ENCODE data around the gene IRF7. TPM values are rescaled to one million over a fixed set of nuclear protein-coding genes. Genes with fewer than 3 reads are reported as not detected.

IRF7 gene
- total RNA-seq, 1 experiment from 2014 or later = 80.8 TPM

GRCh38 chr11:616320-617198 is 809 bp upstream of the IRF7 start:
- peak overlapping the region; percentile 79; the same call in 1 of the 2 replicates for H3K4me3 ChIP-seq (ENCODE audit: low read length)
- TF ChIP-seq EZH2 (IDR thresholded peaks at IDR 0.05; ENCODE audit: low read length, unreplicated experiment) = no peak
- no peak for TF ChIP-seq EZH2phosphoT487 (IDR thresholded peaks at IDR 0.05; ENCODE audit: borderline replicate concordance, low read length)
- TF ChIP-seq, protein P1, sequence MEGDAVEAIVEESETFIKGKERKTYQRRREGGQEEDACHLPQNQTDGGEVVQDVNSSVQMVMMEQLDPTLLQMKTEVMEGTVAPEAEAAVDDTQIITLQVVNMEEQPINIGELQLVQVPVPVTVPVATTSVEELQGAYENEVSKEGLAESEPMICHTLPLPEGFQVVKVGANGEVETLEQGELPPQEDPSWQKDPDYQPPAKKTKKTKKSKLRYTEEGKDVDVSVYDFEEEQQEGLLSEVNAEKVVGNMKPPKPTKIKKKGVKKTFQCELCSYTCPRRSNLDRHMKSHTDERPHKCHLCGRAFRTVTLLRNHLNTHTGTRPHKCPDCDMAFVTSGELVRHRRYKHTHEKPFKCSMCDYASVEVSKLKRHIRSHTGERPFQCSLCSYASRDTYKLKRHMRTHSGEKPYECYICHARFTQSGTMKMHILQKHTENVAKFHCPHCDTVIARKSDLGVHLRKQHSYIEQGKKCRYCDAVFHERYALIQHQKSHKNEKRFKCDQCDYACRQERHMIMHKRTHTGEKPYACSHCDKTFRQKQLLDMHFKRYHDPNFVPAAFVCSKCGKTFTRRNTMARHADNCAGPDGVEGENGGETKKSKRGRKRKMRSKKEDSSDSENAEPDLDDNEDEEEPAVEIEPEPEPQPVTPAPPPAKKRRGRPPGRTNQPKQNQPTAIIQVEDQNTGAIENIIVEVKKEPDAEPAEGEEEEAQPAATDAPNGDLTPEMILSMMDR (conservative IDR thresholded peaks at IDR 0.05; ENCODE audit: low read depth, low read length) = no peak
- DNase-seq (no peak), ATAC-seq (no peak)
- H3K36me3 ChIP-seq (ENCODE audit: low read depth, low read length) = peaks cover 14% of the 10 kb centered on the region
- H3F3A ChIP-seq (ENCODE audit: low read length, unreplicated experiment) = peaks cover 7% of the 10 kb centered on the region
- peak overlapping the region; percentile 96 for H3K4me2 ChIP-seq (ENCODE audit: low read length)
- BruUV-seq (replicated peaks) = TSS peak; percentile 86
- no peaks in the 10 kb centered on the region for H3K9me3 ChIP-seq (ENCODE audit: low read length)
- intact Hi-C loops (cut with micrococcal nuclease) = loop anchor here (10.0 kb wide), 1 partner anchor 52 kb away; the partner anchor contains the start of genes LMNTD2 and RASSF7
- ChIA-PET POLR2A (ENCODE audit: unreplicated experiment) (interaction anchor here (0.6 kb wide), 1 partner anchor 20 kb away, joined by 4 read pairs; the partner anchor contains the start of gene DRD4), CTCF (no interaction called here)
- H3K9ac ChIP-seq (ENCODE audit: low read length) = no peak overlapping the region
- peaks cover 18% of the 10 kb centered on the region for H4K20me1 ChIP-seq (ENCODE audit: low read length)
- peak overlapping the region; percentile 65; the same call in 1 of the 2 replicates for H2AFZ ChIP-seq (ENCODE audit: low read length)
- H3K27me3 ChIP-seq (ENCODE audit: low read length) = no peaks in the 10 kb centered on the region
- peaks cover 8% of the 10 kb centered on the region; the same call in 1 of the 2 replicates for H3K79me2 ChIP-seq (ENCODE audit: low read length)
- H3K9me2 ChIP-seq (replicated peaks; ENCODE audit: low read length) = no peaks in the 10 kb centered on the region
- peaks cover 28% of the 10 kb centered on the region for H3K4me1 ChIP-seq (ENCODE audit: insufficient read depth, low read length)
- H3K27ac ChIP-seq (ENCODE audit: low read length) = no peak overlapping the region

DNA sequence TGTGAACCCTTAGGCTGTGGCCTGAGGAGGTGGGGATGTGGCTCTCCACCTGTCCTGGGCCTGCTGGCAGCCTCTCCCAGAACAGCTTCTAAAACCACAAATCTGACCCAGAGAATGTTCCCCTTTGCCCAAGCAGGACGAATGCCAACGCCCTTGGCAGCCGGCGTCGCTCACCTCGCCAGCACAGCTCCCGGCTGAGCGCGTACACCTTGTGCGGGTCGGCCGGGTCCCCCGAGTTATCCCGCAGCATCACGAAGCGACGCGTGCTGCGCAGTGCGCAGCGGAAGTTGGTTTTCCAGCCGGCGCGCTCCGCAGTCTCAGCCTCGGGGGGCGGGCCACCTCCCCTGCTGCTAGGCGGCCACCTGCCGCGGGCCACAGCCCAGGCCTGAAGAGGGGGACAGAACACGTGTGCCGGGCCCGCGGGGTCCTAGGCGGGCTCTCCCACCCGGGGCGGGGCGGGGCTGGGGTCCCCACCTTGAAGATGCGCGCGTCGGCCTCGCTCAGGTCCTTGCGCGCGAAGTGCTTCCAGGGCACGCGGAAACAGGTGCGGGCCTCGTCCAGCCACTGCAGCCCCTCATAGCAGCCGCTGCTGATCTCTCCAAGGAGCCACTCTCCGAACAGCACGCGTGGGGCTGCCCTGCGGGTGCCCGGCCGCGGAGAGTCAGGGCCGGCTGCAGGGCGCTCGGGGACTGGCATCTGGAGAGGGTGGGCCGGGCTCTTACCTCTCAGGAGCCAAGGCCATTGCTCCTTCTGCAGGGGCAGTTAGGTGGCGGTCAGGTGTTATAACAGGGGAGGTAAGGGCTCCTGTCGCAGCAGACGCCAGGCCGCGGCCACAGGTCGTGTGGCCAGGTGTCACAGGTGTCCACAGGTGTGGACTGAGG is 887 bp downstream of the IRF7 start:
- ATAC-seq = peak; percentile 24
- peak overlapping the region; percentile 67 for H3K27ac ChIP-seq (ENCODE audit: low read length)
- H4K20me1 ChIP-seq (ENCODE audit: low read length) = peaks cover 18% of the 10 kb centered on the region
- H2AFZ ChIP-seq (ENCODE audit: low read length) = no peak overlapping the region
- peaks cover 23% of the 10 kb centered on the region for H3K36me3 ChIP-seq (ENCODE audit: low read depth, low read length)
- H3K9me3 ChIP-seq (ENCODE audit: low read length) = no peaks in the 10 kb centered on the region
- ChIA-PET CTCF (no interaction called here), POLR2A (ENCODE audit: unreplicated experiment) (interaction anchor here (0.5 to 0.7 kb wide), 5 partner anchors 29 to 161 kb away, joined by 3 to 16 read pairs (median 6); partner anchors contain the start of gene PHRF1)
- H3K4me3 ChIP-seq (ENCODE audit: low read length) = peak overlapping the region; percentile 79
- peak overlapping the region; percentile 96 for H3K4me2 ChIP-seq (ENCODE audit: low read length)
- H3K9me2 ChIP-seq (replicated peaks; ENCODE audit: low read length) = no peaks in the 10 kb centered on the region
- peaks cover 7% of the 10 kb centered on the region for H3F3A ChIP-seq (ENCODE audit: low read length, unreplicated experiment)
- peaks cover 28% of the 10 kb centered on the region for H3K4me1 ChIP-seq (ENCODE audit: insufficient read depth, low read length)
- peak; percentile 77 for DNase-seq
- no peak for TF ChIP-seq EZH2 (IDR thresholded peaks at IDR 0.05; ENCODE audit: low read length, unreplicated experiment)
- no peak for TF ChIP-seq EZH2phosphoT487 (IDR thresholded peaks at IDR 0.05; ENCODE audit: borderline replicate concordance, low read length)
- H3K9ac ChIP-seq (ENCODE audit: low read length) = peak overlapping the region; percentile 65
- intact Hi-C loops (cut with micrococcal nuclease) = loop anchor here (10.0 kb wide), 1 partner anchor 50 kb away; the partner anchor contains the start of genes LMNTD2 and RASSF7
- no peaks in the 10 kb centered on the region for H3K27me3 ChIP-seq (ENCODE audit: low read length)
- BruUV-seq (replicated peaks) = no TSS peak
- peaks cover 8% of the 10 kb centered on the region; the same call in 1 of the 2 replicates for H3K79me2 ChIP-seq (ENCODE audit: low read length)
